ENCODE measurements around the gene ATP8A2. TPM values are rescaled to one million over a fixed set of nuclear protein-coding genes. Genes with fewer than 3 reads are reported as not detected.

Gene ATP8A2
- total and polyA plus RNA-seq, 2 of the 4 experiments (the other 2 are of a cell fraction): 0.02 to 0.18 TPM

DNA sequence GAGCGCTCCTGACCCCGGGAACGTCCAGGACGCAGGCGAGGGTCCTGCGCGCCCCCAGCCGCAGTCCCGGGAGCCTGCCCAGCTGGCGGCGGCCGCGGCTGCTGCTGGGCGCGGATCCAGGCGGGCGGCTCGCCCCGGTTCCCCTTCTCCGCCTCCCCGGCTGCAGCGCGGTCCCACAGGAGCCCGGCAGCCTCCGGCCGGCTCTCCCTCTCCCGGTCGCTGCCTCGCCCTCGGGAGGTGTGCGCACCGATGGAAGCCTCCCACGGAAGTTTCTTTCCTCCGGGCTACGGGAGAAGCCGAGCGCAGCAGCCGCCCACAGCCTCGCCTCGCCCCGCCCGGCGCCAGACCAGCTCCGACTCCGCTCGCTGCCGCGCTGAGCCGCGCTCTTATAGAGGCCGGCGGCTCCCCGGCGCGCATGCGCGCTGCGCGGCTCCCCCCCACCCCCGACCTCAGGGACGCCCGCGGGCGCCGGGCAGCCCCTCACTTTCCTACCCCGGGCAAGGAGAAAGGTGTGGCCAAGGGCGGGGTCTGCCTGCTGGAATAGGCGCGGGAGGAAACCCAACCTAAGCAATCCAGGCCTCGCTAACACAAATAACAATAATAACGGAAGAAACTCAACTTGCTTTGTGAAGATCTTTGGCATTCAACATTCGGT, 680.0 kb downstream of the ATP8A2 start, which contains the start of gene SHISA2:
Gene SHISA2, minus strand, starts transcription at position 360 of the 655 bp plus-strand sequence. CDS start 1,041 bp downstream, outside the sequence.
- dilution Hi-C loops (cut with HindIII; ENCODE audit: low sequenced_read_pairs, unreplicated experiment): no loop called here
- Histone ChIP-seq H2AFZ (replicated peaks; ENCODE audit: low read length, poor library complexity) (peak within 1 kb of the TSS; percentile 81), H2AK9ac (replicated peaks; ENCODE audit: low read depth, low read length, poor library complexity) (no peak within 1 kb of the TSS), H2BK15ac (ENCODE audit: low read depth, low read length) (no peak within 1 kb of the TSS), H4K20me1 (ENCODE audit: insufficient read depth, low read length) (no peaks in the 10 kb centered on the region), H3K27ac (ENCODE audit: insufficient read depth, low read length) (no peak within 1 kb of the TSS), H2BK120ac (ENCODE audit: low read depth, low read length) (no peak within 1 kb of the TSS), H3K14ac (replicated peaks; ENCODE audit: low read depth, low read length) (no peak within 1 kb of the TSS), H4K8ac (ENCODE audit: low read depth in 2 of 2, low read length in 2 of 2) (no peak within 1 kb of the TSS), H3K4ac (ENCODE audit: low read depth, low read length) (no peak within 1 kb of the TSS), H3K56ac (ENCODE audit: extremely low read depth, insufficient read depth, low read length) (no peak within 1 kb of the TSS), H3K27me3 (ENCODE audit: control insufficient read depth, insufficient read depth, low read length) (peaks cover 43% of the 10 kb centered on the region), H3K9me1 (ENCODE audit: insufficient read depth, low read length) (no peaks in the 10 kb centered on the region), H3K4me1 (ENCODE audit: control insufficient read depth, insufficient read depth, low read length) (no peaks in the 10 kb centered on the region), H3K9me3 (ENCODE audit: control insufficient read depth, insufficient read depth, low read length) (no peaks in the 10 kb centered on the region), H3K36me3 (ENCODE audit: control insufficient read depth, insufficient read depth, low read length) (no peaks in the 10 kb centered on the region), H3K4me3 (ENCODE audit: insufficient read depth, low read depth, low read length) (peak within 1 kb of the TSS; percentile 44), H3K23ac (ENCODE audit: low read depth, low read length) (no peak within 1 kb of the TSS), H3K4me2 (ENCODE audit: low read depth, low read length) (peak within 1 kb of the TSS; percentile 79), H2BK20ac (ENCODE audit: low read depth, low read length) (no peak within 1 kb of the TSS), H3K18ac (ENCODE audit: low read depth, low read length) (no peak within 1 kb of the TSS), H3K79me1 (ENCODE audit: low read depth in 1 of 2, low read length in 2 of 2) (no peaks in the 10 kb centered on the region), H4K91ac (ENCODE audit: insufficient read depth, low read depth, low read length) (no peak within 1 kb of the TSS), H2AK5ac (ENCODE audit: low read depth, low read length) (no peak within 1 kb of the TSS), H3K9ac (ENCODE audit: low read depth, low read length) (no peak within 1 kb of the TSS), H4K5ac (ENCODE audit: low read depth, low read length) (no peak within 1 kb of the TSS), H2BK5ac (ENCODE audit: low read depth, low read length, poor library complexity, severe bottlenecking) (no peak within 1 kb of the TSS)
- peak; percentile 96 for ATAC-seq (ENCODE audit: low read depth)
- DNase-seq: peak; percentile 31
- ChIA-PET CTCF (no interaction called here), POLR2A (ENCODE audit: unreplicated experiment) (no interaction called here)
- WGBS, 2 experiments (ENCODE audit: extremely low coverage in 2 of 2, insufficient read length in 1 of 2): 10% methylated on average over 6 of the region's 72 CpGs; no CpG with 5 or more reads in 1 of the 2 experiments
- in situ Hi-C loops (cut with MboI; ENCODE audit: low sequenced_read_pairs): no loop called here
- intact Hi-C loops (cut with micrococcal nuclease): no loop called here
- BruUV-seq (replicated peaks): no TSS peak
- TF ChIP-seq SMC3 (IDR thresholded peaks at IDR 0.05; ENCODE audit: low read depth, low read length): no peak
- TF ChIP-seq RFX5 (IDR thresholded peaks at IDR 0.05; ENCODE audit: low read depth, low read length): no peak
- TF ChIP-seq BHLHE40 (IDR thresholded peaks at IDR 0.05; ENCODE audit: low read depth, low read length): no peak
- TF ChIP-seq RCOR1 (IDR thresholded peaks at IDR 0.05; ENCODE audit: insufficient replicate concordance, low read length): no peak
- no peak for TF ChIP-seq RAD21 (IDR thresholded peaks at IDR 0.05; ENCODE audit: low read length)
- TF ChIP-seq CHD1 (IDR thresholded peaks at IDR 0.05; ENCODE audit: low read depth, low read length): no peak
- TF ChIP-seq, protein P1, sequence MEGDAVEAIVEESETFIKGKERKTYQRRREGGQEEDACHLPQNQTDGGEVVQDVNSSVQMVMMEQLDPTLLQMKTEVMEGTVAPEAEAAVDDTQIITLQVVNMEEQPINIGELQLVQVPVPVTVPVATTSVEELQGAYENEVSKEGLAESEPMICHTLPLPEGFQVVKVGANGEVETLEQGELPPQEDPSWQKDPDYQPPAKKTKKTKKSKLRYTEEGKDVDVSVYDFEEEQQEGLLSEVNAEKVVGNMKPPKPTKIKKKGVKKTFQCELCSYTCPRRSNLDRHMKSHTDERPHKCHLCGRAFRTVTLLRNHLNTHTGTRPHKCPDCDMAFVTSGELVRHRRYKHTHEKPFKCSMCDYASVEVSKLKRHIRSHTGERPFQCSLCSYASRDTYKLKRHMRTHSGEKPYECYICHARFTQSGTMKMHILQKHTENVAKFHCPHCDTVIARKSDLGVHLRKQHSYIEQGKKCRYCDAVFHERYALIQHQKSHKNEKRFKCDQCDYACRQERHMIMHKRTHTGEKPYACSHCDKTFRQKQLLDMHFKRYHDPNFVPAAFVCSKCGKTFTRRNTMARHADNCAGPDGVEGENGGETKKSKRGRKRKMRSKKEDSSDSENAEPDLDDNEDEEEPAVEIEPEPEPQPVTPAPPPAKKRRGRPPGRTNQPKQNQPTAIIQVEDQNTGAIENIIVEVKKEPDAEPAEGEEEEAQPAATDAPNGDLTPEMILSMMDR (conservative IDR thresholded peaks at IDR 0.05; ENCODE audit: low read depth, low read length): no peak
- no peak for TF ChIP-seq MAZ (IDR thresholded peaks at IDR 0.05; ENCODE audit: borderline replicate concordance, low read depth, low read length)
- TF ChIP-seq, protein P2, sequence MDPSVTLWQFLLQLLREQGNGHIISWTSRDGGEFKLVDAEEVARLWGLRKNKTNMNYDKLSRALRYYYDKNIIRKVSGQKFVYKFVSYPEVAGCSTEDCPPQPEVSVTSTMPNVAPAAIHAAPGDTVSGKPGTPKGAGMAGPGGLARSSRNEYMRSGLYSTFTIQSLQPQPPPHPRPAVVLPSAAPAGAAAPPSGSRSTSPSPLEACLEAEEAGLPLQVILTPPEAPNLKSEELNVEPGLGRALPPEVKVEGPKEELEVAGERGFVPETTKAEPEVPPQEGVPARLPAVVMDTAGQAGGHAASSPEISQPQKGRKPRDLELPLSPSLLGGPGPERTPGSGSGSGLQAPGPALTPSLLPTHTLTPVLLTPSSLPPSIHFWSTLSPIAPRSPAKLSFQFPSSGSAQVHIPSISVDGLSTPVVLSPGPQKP (IDR thresholded peaks at IDR 0.05; ENCODE audit: borderline replicate concordance, low read depth, low read length): no peak
- TF ChIP-seq, protein P3, sequence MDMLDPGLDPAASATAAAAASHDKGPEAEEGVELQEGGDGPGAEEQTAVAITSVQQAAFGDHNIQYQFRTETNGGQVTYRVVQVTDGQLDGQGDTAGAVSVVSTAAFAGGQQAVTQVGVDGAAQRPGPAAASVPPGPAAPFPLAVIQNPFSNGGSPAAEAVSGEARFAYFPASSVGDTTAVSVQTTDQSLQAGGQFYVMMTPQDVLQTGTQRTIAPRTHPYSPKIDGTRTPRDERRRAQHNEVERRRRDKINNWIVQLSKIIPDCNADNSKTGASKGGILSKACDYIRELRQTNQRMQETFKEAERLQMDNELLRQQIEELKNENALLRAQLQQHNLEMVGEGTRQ (IDR thresholded peaks at IDR 0.05; ENCODE audit: low read depth, low read length): no peak
- no peak for TF ChIP-seq MAFK (IDR thresholded peaks at IDR 0.05; ENCODE audit: low read depth, low read length)
- TF ChIP-seq CEBPB (IDR thresholded peaks at IDR 0.05; ENCODE audit: low read depth, low read length): no peak
- TF ChIP-seq NFE2L2 (IDR thresholded peaks at IDR 0.05; ENCODE audit: low read depth, low read length): no peak
- TF ChIP-seq POLR2A (IDR thresholded peaks at IDR 0.05; ENCODE audit: low read depth, low read length): no peak
- TF ChIP-seq MXI1 (IDR thresholded peaks at IDR 0.05; ENCODE audit: borderline replicate concordance, low read depth, low read length): no peak
- TF ChIP-seq FOS (IDR thresholded peaks at IDR 0.05; ENCODE audit: low read depth, low read length): no peak
